SK-N-MC (cell line): ENCODE data around the gene NUDT6.
"Not testable (repeated sequence)": the region's sequence is repeated elsewhere in the genome, so short reads cannot be mapped to it uniquely, and the experiment has no call there.

Experiments
- DNase-seq: peaks from one replicate; pipeline ENCODE4 v3.0.0-alpha.2; 2011; ENCODE audit warnings: low read depth, low spot score
- H3K27ac ChIP-seq: fragments of 200-600 bp; sonication (generic); 2 replicates; pipeline ENCODE4 v1.5.1; 2016; ENCODE audit warnings: mixed run types
- H3K36me3 ChIP-seq: fragments of 200-600 bp; sonication (generic); 2 replicates; pipeline ENCODE4 v1.6.1; 2017; ENCODE audit warnings: antibody characterized with exemption, low read length, mixed read lengths; ENCODE audit not compliant: insufficient read depth
- H3K4me3 ChIP-seq: fragments of 200-600 bp; sonication (generic); 2 replicates; pipeline ENCODE4 v1.5.1; 2016
- H3K9ac ChIP-seq: fragments of 200-600 bp; sonication (generic); 2 replicates; pipeline ENCODE4 v1.8.0; 2017; ENCODE audit warnings: mixed run types, mixed read lengths; ENCODE audit not compliant: insufficient read length
- H3K9me3 ChIP-seq: fragments of 200-600 bp; sonication (generic); 2 replicates; pipeline ENCODE4 v1.6.1; 2017; ENCODE audit warnings: low read depth, mild to moderate bottlenecking, antibody characterized with exemption, low read length, moderate library complexity, mixed read lengths
- EZH2 ChIP-seq: fragments of 200-600 bp; sonication (generic); IDR thresholded peaks from one replicate; pipeline ENCODE4 v1.6.1; 2017; ENCODE audit warnings: antibody characterized with exemption
- FOXP2 ChIP-seq: optimal IDR thresholded peaks from 2 replicates; pipeline ENCODE3; 2011; ENCODE audit warnings: mild to moderate bottlenecking, moderate library complexity; ENCODE audit not compliant: insufficient read depth; ENCODE audit errors: extremely low read length, control extremely low read depth
- POLR2AphosphoS5 ChIP-seq: IDR thresholded peaks from 2 replicates; pipeline ENCODE4 v1.6.1; 2012; ENCODE audit warnings: mild to moderate bottlenecking, low read depth, low read length, borderline replicate concordance

NUDT6 gene

GRCh38 chr4:122958505-122958904, 36.1 kb upstream of the NUDT6 start:
- no peak overlapping the region for H3K4me3 ChIP-seq
- TF ChIP-seq FOXP2 (no peak), EZH2 (no peak), POLR2AphosphoS5 (no peak)
- DNase-seq = no peak
- H3K27ac ChIP-seq = no peak overlapping the region
- no peak overlapping the region for H3K9ac ChIP-seq
- H3K9me3 ChIP-seq = no peaks in the 10 kb centered on the region
- H3K36me3 ChIP-seq = peaks cover 15% of the 10 kb centered on the region

DNA sequence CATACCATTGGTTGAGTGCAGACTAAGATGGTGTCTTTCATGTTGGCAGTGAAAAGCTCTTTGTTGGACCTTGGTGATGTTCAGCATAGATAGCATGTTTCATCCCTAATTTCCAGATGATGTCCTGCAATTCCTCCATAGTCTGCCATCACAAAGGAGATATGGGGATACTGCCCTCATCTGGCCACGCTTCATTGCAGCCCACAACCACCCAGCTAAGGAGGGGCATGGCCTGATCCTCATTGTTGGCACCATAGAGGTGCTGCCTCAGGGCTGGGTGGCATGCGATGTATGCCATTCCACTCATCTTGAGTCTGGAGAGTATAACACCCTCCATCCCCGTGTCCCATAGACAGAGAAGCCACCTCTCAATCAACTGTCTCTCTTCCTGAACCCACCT, 31.5 kb upstream of the NUDT6 start:
- Histone ChIP-seq H3K4me3 (no peak overlapping the region), H3K9ac (no peak overlapping the region), H3K9me3 (no peaks in the 10 kb centered on the region), H3K36me3 (peaks cover 37% of the 10 kb centered on the region), H3K27ac (no peak overlapping the region)
- no peak for DNase-seq
- TF ChIP-seq POLR2AphosphoS5 (no peak), FOXP2 (no peak), EZH2 (no peak)

DNA sequence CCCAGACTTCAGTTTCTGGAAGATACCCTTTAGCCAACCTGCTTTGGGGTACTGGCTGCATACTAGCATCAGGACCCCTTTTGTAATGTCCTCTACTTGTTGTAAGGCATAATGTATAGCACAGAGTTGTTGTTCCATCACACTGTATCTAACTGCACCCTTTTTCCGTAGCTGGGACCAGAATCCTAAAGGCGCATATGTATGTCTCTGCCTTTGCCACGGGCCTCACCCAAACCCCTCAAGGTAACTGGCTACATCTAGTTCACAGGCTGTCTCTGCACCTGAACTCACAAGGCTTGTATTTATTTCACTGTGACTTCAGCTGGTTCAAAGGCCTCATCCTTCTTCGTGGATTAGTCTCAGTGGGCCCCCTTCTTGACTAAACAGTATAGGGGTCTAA, 29.6 kb upstream of the NUDT6 start:
- no peak for TF ChIP-seq EZH2
- TF ChIP-seq POLR2AphosphoS5 = no peak
- TF ChIP-seq FOXP2 = no peak
- no peak overlapping the region for H3K4me3 ChIP-seq
- H3K27ac ChIP-seq = no peak overlapping the region
- no peak for DNase-seq
- no peaks in the 10 kb centered on the region for H3K9me3 ChIP-seq
- H3K36me3 ChIP-seq = peaks cover 50% of the 10 kb centered on the region
- no peak overlapping the region for H3K9ac ChIP-seq

GRCh38 chr4:122948671-122949070, 26.3 kb upstream of the NUDT6 start:
- no peak overlapping the region for H3K27ac ChIP-seq
- no peak overlapping the region for H3K4me3 ChIP-seq
- TF ChIP-seq POLR2AphosphoS5 (no peak), EZH2 (no peak), FOXP2 (no peak)
- no peak for DNase-seq
- peaks cover 50% of the 10 kb centered on the region for H3K36me3 ChIP-seq
- no peaks in the 10 kb centered on the region for H3K9me3 ChIP-seq
- no peak overlapping the region for H3K9ac ChIP-seq

DNA sequence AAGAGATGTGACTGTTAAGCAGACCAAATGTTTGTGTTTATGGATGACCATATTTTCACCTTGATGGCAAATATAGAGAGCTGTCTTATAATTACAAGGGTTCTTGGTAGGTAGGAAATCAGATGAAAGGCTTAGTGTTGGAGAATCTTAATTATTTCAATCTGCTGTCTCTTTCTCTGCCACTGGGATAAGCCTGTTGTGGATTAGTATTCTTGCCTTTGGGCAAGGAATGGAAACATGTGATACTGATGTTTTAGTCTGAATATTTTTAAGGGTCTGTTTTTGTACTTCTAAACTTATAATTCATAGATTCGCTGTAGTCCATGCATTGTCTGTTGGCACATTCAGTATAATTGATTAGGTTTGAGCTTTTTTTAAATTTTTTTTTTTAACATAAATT, 23.7 kb upstream of the NUDT6 start:
- Histone ChIP-seq H3K4me3 (no peak overlapping the region), H3K9me3 (no peaks in the 10 kb centered on the region), H3K36me3 (peaks cover 32% of the 10 kb centered on the region), H3K27ac (no peak overlapping the region; the same call in 1 of the 2 replicates), H3K9ac (no peak overlapping the region)
- DNase-seq = no peak
- TF ChIP-seq FOXP2 = no peak
- TF ChIP-seq POLR2AphosphoS5 = no peak
- TF ChIP-seq EZH2 = no peak

- H3K9me3 ChIP-seq, DNase-seq, H3K27ac ChIP-seq, H3K4me3 ChIP-seq, H3K9ac ChIP-seq: not testable (repeated sequence)
- peaks cover 25% of the 10 kb centered on the region for H3K36me3 ChIP-seq
Measured at GRCh38 chr4:122945136-122945535, 22.7 kb upstream of the NUDT6 start.

GRCh38 chr4:122932763-122933162, 10.4 kb upstream of the NUDT6 start:
- H3K9me3 ChIP-seq = no peaks in the 10 kb centered on the region
- H3K9ac ChIP-seq = no peak overlapping the region
- H3K36me3 ChIP-seq = peaks cover 47% of the 10 kb centered on the region
- TF ChIP-seq POLR2AphosphoS5 (no peak), EZH2 (no peak), FOXP2 (no peak)
- DNase-seq = no peak
- no peak overlapping the region for H3K27ac ChIP-seq
- no peak overlapping the region for H3K4me3 ChIP-seq

- H3K9me3 ChIP-seq = no peaks in the 10 kb centered on the region
- no peak for DNase-seq
- TF ChIP-seq EZH2 = no peak
- TF ChIP-seq FOXP2 = no peak
- TF ChIP-seq POLR2AphosphoS5 = no peak
- H3K9ac ChIP-seq = no peak overlapping the region
- no peak overlapping the region for H3K27ac ChIP-seq
- H3K4me3 ChIP-seq = no peak overlapping the region
- peaks cover 45% of the 10 kb centered on the region for H3K36me3 ChIP-seq
Measured at GRCh38 chr4:122930862-122931261, 8.5 kb upstream of the NUDT6 start.

DNA sequence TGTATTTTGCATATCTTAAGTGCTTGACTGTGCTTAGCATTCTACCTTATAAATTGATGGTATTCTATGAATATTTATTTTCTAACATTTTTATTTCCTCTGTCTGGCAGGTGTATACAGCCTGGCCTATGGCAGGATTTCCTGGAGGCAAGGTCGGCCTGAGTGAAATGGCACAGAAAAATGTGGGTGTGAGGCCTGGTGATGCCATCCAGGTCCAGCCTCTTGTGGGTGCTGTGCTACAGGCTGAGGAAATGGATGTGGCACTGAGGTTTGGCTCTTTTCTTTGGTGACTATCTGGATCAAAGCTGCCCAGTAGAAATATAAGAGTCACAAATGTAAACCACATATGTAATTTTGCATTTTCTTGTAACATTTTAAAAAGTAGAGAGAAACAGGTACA, 6.5 kb upstream of the NUDT6 start:
- no peak overlapping the region for H3K9ac ChIP-seq
- H3K27ac ChIP-seq = no peak overlapping the region
- no peak overlapping the region for H3K4me3 ChIP-seq
- DNase-seq = no peak
- H3K36me3 ChIP-seq = peaks cover 31% of the 10 kb centered on the region
- H3K9me3 ChIP-seq = no peaks in the 10 kb centered on the region
- TF ChIP-seq FOXP2 (no peak), POLR2AphosphoS5 (no peak), EZH2 (no peak)
